Mucosa of rectum (tissue), 2 donors: ENCODE measurements around the gene OR4E1.
A peak's percentile ranks its signal among the peaks of the same experiment; 100 is the strongest.
"Not testable (repeated sequence)": the region's sequence is repeated elsewhere in the genome, so short reads cannot be mapped to it uniquely, and the experiment has no call there.

ENCODE experiments used
- H3K27ac ChIP-seq, 2 donors: one replicate each; pipeline ENCODE4 v1.7.0; 2013; ENCODE audit warnings: inconsistent platforms in 2 of 2, low read depth in 2 of 2, low read length in 2 of 2
- H3K27me3 ChIP-seq, 2 donors: one replicate each; pipeline ENCODE4 v1.7.0; 2013; ENCODE audit warnings: low read length in 2 of 2; ENCODE audit not compliant: control insufficient read depth in 2 of 2, insufficient read depth in 2 of 2
- H3K36me3 ChIP-seq, 2 donors: one replicate each; pipeline ENCODE4 v1.7.0; 2013; ENCODE audit warnings: low read length in 2 of 2; ENCODE audit not compliant: control insufficient read depth in 2 of 2, insufficient read depth in 2 of 2
- H3K4me1 ChIP-seq, 2 donors: one replicate each; pipeline ENCODE4 v1.7.0; 2013; ENCODE audit warnings: low read length in 2 of 2, mild to moderate bottlenecking in 1 of 2; ENCODE audit not compliant: control insufficient read depth in 2 of 2, insufficient read depth in 2 of 2
- H3K4me3 ChIP-seq, 2 donors: one replicate each; pipeline ENCODE4 v1.7.0; 2013; ENCODE audit warnings: low read length in 2 of 2
- H3K9ac ChIP-seq, 2 donors: one replicate each; pipeline ENCODE4 v1.7.0; 2013; ENCODE audit warnings: low read length in 2 of 2, low read depth in 1 of 2, mild to moderate bottlenecking in 1 of 2
- H3K9me3 ChIP-seq, 2 donors: one replicate each; pipeline ENCODE4 v1.7.0; 2013; ENCODE audit warnings: low read length in 2 of 2; ENCODE audit not compliant: control insufficient read depth in 2 of 2
- donor health status: healthy.
- donor health status: Normal muscosa, but diverticular disease.

OR4E1 gene

GRCh38 chr14:21654215-21654614 lies 19.4 kb downstream of the OR4E1 start:
- no peak overlapping the region for H3K4me3 ChIP-seq
- no peaks in the 10 kb centered on the region for H3K36me3 ChIP-seq
- H3K27ac ChIP-seq, result no peak overlapping the region
- H3K9me3 ChIP-seq, result no peaks in the 10 kb centered on the region
- no peaks in the 10 kb centered on the region for H3K27me3 ChIP-seq
- peaks cover 7 to 15% of the 10 kb centered on the region in 2 donors for H3K4me1 ChIP-seq
- H3K9ac ChIP-seq, result no peak overlapping the region

- H3K4me3 ChIP-seq, result no peak within 1 kb of the TSS
- H3K36me3 ChIP-seq, result no peaks in the 10 kb centered on the region
- no peak within 1 kb of the TSS for H3K9ac ChIP-seq
Observed at GRCh38 chr14:21653331-21653885, 20.2 kb downstream of the OR4E1 start, which contains the start of gene OR4E2. Gene OR4E2 (plus strand): TSS chr14:21653835. CDS start chr14:21665083, 11,248 bp downstream.

GRCh38 chr14:21652209-21652808 lies 21.3 kb downstream of the OR4E1 start:
- Histone ChIP-seq H3K9ac (peak overlapping the region in 1 of 2 donors; percentile 36), H3K27me3 (no peaks in the 10 kb centered on the region), H3K9me3 (no peaks in the 10 kb centered on the region), H3K27ac (peak overlapping the region; percentile 69 to 74), H3K4me1 (peaks cover 7 to 15% of the 10 kb centered on the region in 2 donors), H3K4me3 (no peak overlapping the region), H3K36me3 (no peaks in the 10 kb centered on the region)

More at GRCh38 chr14:21653331-21653885, 20.2 kb downstream of the OR4E1 start, which contains the start of gene OR4E2:
- H3K4me1 ChIP-seq, result peaks cover 7 to 15% of the 10 kb centered on the region in 2 donors
- H3K9me3 ChIP-seq, result no peaks in the 10 kb centered on the region
- peak within 1 kb of the TSS in 1 of 2 donors; percentile 74 for H3K27ac ChIP-seq
- H3K27me3 ChIP-seq, result no peaks in the 10 kb centered on the region

GRCh38 chr14:21647380-21647779 lies 26.2 kb downstream of the OR4E1 start:
- Histone ChIP-seq H3K9ac (no peak overlapping the region), H3K36me3 (no peaks in the 10 kb centered on the region), H3K27me3 (no peaks in the 10 kb centered on the region), H3K9me3 (no peaks in the 10 kb centered on the region), H3K4me3 (no peak overlapping the region), H3K27ac (no peak overlapping the region), H3K4me1 (peaks cover 5% of the 10 kb centered on the region in 2 donors)

GRCh38 chr14:21643407-21643806 lies 30.2 kb downstream of the OR4E1 start:
- H3K9ac ChIP-seq, result no peak overlapping the region
- H3K27me3 ChIP-seq, result peaks cover 0 to 3% of the 10 kb centered on the region in 2 donors
- H3K9me3 ChIP-seq, result no peaks in the 10 kb centered on the region
- no peaks in the 10 kb centered on the region for H3K4me1 ChIP-seq
- H3K27ac ChIP-seq, result no peak overlapping the region
- no peaks in the 10 kb centered on the region for H3K36me3 ChIP-seq
- no peak overlapping the region for H3K4me3 ChIP-seq

GRCh38 chr14:21642683-21643082 lies 30.9 kb downstream of the OR4E1 start:
- no peaks in the 10 kb centered on the region for H3K4me1 ChIP-seq

GRCh38 chr14:21634840-21635239 lies 38.8 kb downstream of the OR4E1 start, which contains the start of gene OR10G2:
Gene OR10G2 (minus strand): TSS chr14:21634940. CDS start chr14:21634842, 98 bp downstream.
- Histone ChIP-seq H3K36me3 (no peaks in the 10 kb centered on the region), H3K9ac (no peak within 1 kb of the TSS), H3K4me3 (no peak within 1 kb of the TSS), H3K4me1 (no peaks in the 10 kb centered on the region), H3K9me3 (no peaks in the 10 kb centered on the region), H3K27ac (no peak within 1 kb of the TSS), H3K27me3 (no peaks in the 10 kb centered on the region)

More at GRCh38 chr14:21642683-21643082, 30.9 kb downstream of the OR4E1 start:
- H3K36me3 ChIP-seq, result no peaks in the 10 kb centered on the region
- H3K9me3 ChIP-seq, result no peaks in the 10 kb centered on the region
- no peak overlapping the region for H3K4me3 ChIP-seq
- no peak overlapping the region for H3K27ac ChIP-seq
- H3K9ac ChIP-seq, result no peak overlapping the region
- H3K27me3 ChIP-seq, result peaks cover 0 to 3% of the 10 kb centered on the region in 2 donors

- Histone ChIP-seq H3K27ac (no peak overlapping the region), H3K4me3 (no peak overlapping the region), H3K27me3 (no peaks in the 10 kb centered on the region), H3K4me1 (no peaks in the 10 kb centered on the region), H3K9me3 (no peaks in the 10 kb centered on the region), H3K9ac (no peak overlapping the region), H3K36me3 (no peaks in the 10 kb centered on the region)
Observed at GRCh38 chr14:21631084-21631483, 42.5 kb downstream of the OR4E1 start.

GRCh38 chr14:21630503-21630902 lies 43.1 kb downstream of the OR4E1 start:
- H3K4me3 ChIP-seq, H3K4me1 ChIP-seq, H3K36me3 ChIP-seq, H3K9me3 ChIP-seq, H3K9ac ChIP-seq, H3K27me3 ChIP-seq, H3K27ac ChIP-seq: not testable (repeated sequence)

- Histone ChIP-seq H3K27ac (no peak overlapping the region), H3K36me3 (no peaks in the 10 kb centered on the region), H3K27me3 (no peaks in the 10 kb centered on the region), H3K9me3 (no peaks in the 10 kb centered on the region), H3K4me1 (no peaks in the 10 kb centered on the region), H3K4me3 (no peak overlapping the region), H3K9ac (no peak overlapping the region)
Observed at GRCh38 chr14:21626491-21627230, 47.0 kb downstream of the OR4E1 start.
